Measurements from ENCODE around the gene CHCHD6.

Gene CHCHD6

GRCh38 chr3:126851934-126852333 is 147.9 kb downstream of the CHCHD6 start:
- no peaks in the 10 kb centered on the region for H3K36me3 ChIP-seq (ENCODE audit: insufficient read depth, low read length)
- no peak overlapping the region for H3K4me3 ChIP-seq (ENCODE audit: low read length)
- no peaks in the 10 kb centered on the region for H3K27me3 ChIP-seq (ENCODE audit: insufficient read depth, low read length)
- H2AFZ ChIP-seq (ENCODE audit: low read depth, low read length) = no peak overlapping the region
- peaks cover 15% of the 10 kb centered on the region for H3K4me1 ChIP-seq (ENCODE audit: insufficient read depth, low read length)
- H3K9me3 ChIP-seq (ENCODE audit: low read length) = no peaks in the 10 kb centered on the region

DNA sequence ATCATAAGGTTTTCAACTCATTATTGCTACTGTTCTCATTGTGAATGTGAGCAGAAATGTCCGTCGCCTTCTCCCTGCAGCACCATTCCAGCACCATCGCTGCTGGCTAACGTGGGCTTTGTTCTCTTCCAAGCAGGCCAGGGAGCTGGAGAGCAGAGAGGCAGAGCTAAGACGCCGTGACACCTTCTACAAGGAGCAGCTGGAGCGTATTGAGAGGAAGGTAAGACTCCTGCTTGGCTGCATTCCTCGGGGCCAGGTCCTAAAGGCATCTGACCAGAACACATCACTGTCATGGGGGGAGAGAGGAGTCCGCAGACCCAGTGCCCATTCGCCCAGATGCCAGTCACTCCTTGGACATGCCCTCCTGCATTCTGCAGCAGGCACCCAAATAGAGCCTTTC is 148.5 kb downstream of the CHCHD6 start:
- Histone ChIP-seq H3K27me3 (ENCODE audit: insufficient read depth, low read length) (no peaks in the 10 kb centered on the region), H2AFZ (ENCODE audit: low read depth, low read length) (no peak overlapping the region), H3K36me3 (ENCODE audit: insufficient read depth, low read length) (no peaks in the 10 kb centered on the region), H3K4me1 (ENCODE audit: insufficient read depth, low read length) (peaks cover 15% of the 10 kb centered on the region), H3K4me3 (ENCODE audit: low read length) (no peak overlapping the region), H3K9me3 (ENCODE audit: low read length) (no peaks in the 10 kb centered on the region)

DNA sequence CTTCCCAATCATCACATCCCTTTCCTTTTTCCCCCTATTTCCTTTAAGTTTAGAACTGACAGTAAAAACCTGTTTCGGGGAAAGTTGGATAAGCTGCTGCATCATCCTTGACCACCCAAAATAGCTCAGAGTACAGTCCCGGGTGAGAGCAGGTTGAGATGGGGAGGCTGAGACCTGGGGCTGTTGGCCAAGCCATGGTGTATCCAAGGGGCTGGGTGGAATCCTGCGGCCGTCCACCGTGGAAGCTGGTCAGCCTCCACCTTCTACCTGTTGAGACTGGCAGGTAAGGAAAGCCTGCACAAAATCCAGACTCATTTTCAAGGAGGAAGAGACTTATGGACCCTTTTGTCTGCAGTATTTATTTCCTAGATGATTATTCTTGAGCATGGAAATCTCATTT is 150.6 kb downstream of the CHCHD6 start:
- Histone ChIP-seq H3K36me3 (ENCODE audit: insufficient read depth, low read length) (no peaks in the 10 kb centered on the region), H3K9me3 (ENCODE audit: low read length) (no peaks in the 10 kb centered on the region), H3K4me3 (ENCODE audit: low read length) (no peak overlapping the region), H2AFZ (ENCODE audit: low read depth, low read length) (no peak overlapping the region), H3K27me3 (ENCODE audit: insufficient read depth, low read length) (no peaks in the 10 kb centered on the region), H3K4me1 (ENCODE audit: insufficient read depth, low read length) (peaks cover 15% of the 10 kb centered on the region)

DNA sequence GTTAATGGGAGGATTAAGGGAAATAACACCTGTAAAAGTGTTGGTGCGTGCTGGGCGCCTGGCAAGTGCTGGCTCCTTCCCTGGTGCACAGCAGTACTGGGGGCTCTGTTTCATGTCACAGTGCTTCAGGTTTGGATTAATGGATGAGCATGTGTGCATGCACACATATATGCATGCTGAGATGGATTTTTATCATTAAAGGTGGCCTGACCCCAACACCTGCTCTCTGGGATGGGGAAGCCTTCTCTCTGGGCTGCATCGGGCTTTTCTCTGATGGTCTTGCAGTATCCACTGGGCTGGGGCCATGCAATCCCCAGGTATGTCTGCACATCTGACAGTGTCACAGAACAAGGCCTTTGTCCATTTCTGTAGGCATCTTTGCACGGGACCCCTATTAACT is 151.3 kb downstream of the CHCHD6 start:
- Histone ChIP-seq H3K36me3 (ENCODE audit: insufficient read depth, low read length) (no peaks in the 10 kb centered on the region), H3K9me3 (ENCODE audit: low read length) (no peaks in the 10 kb centered on the region), H2AFZ (ENCODE audit: low read depth, low read length) (no peak overlapping the region), H3K27me3 (ENCODE audit: insufficient read depth, low read length) (no peaks in the 10 kb centered on the region), H3K4me1 (ENCODE audit: insufficient read depth, low read length) (peaks cover 9% of the 10 kb centered on the region), H3K4me3 (ENCODE audit: low read length) (no peak overlapping the region)

GRCh38 chr3:126857928-126858327 is 153.9 kb downstream of the CHCHD6 start:
- Histone ChIP-seq H3K4me1 (ENCODE audit: insufficient read depth, low read length) (no peaks in the 10 kb centered on the region), H2AFZ (ENCODE audit: low read depth, low read length) (no peak overlapping the region), H3K9me3 (ENCODE audit: low read length) (no peaks in the 10 kb centered on the region), H3K4me3 (ENCODE audit: low read length) (no peak overlapping the region), H3K27me3 (ENCODE audit: insufficient read depth, low read length) (no peaks in the 10 kb centered on the region), H3K36me3 (ENCODE audit: insufficient read depth, low read length) (no peaks in the 10 kb centered on the region)

DNA sequence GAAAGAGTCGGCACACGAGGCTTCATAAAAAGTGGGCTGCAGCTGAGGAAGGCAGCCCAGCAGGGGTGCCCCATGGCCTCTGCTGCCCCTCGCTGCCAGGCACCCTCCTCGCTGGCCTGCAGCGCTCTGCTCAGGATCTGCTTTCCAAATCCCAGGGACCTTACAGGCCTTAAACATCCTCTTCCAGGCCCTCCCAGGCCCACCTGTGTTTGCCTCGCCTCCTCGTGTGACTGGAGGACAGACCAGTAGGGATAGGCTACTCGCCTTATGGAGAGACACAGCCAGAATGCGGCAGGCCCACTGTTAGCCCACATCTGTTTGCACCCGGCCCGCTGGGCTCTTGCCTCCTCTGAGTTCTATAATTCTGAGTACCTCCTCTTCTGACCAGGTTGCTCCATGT is 154.4 kb downstream of the CHCHD6 start:
- Histone ChIP-seq H3K36me3 (ENCODE audit: insufficient read depth, low read length) (no peaks in the 10 kb centered on the region), H3K27me3 (ENCODE audit: insufficient read depth, low read length) (no peaks in the 10 kb centered on the region), H2AFZ (ENCODE audit: low read depth, low read length) (no peak overlapping the region), H3K9me3 (ENCODE audit: low read length) (no peaks in the 10 kb centered on the region), H3K4me1 (ENCODE audit: insufficient read depth, low read length) (no peaks in the 10 kb centered on the region), H3K4me3 (ENCODE audit: low read length) (no peak overlapping the region)

DNA sequence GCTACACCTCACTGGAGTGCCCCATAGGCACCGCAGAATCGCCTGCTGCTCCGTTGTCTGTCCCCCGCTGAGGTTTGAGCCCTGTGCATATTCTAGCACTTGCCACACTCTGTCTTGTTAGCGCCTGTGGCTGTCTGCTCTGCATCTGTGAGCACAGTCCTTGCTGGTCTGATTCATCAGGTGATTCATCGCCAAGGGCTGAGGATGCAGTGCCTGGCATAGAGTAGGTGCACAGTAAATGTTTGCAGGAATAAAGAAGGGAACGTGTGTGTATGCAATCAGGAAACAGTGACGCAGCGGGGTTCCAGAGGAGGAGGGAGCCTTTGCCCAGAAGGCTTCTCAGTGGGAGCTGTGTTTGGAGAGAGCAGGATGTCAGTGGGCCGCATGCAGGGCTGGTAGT is 154.8 kb downstream of the CHCHD6 start:
- Histone ChIP-seq H3K36me3 (ENCODE audit: insufficient read depth, low read length) (no peaks in the 10 kb centered on the region), H2AFZ (ENCODE audit: low read depth, low read length) (no peak overlapping the region), H3K9me3 (ENCODE audit: low read length) (peaks cover 4% of the 10 kb centered on the region), H3K4me3 (ENCODE audit: low read length) (no peak overlapping the region), H3K4me1 (ENCODE audit: insufficient read depth, low read length) (no peaks in the 10 kb centered on the region), H3K27me3 (ENCODE audit: insufficient read depth, low read length) (no peaks in the 10 kb centered on the region)

DNA sequence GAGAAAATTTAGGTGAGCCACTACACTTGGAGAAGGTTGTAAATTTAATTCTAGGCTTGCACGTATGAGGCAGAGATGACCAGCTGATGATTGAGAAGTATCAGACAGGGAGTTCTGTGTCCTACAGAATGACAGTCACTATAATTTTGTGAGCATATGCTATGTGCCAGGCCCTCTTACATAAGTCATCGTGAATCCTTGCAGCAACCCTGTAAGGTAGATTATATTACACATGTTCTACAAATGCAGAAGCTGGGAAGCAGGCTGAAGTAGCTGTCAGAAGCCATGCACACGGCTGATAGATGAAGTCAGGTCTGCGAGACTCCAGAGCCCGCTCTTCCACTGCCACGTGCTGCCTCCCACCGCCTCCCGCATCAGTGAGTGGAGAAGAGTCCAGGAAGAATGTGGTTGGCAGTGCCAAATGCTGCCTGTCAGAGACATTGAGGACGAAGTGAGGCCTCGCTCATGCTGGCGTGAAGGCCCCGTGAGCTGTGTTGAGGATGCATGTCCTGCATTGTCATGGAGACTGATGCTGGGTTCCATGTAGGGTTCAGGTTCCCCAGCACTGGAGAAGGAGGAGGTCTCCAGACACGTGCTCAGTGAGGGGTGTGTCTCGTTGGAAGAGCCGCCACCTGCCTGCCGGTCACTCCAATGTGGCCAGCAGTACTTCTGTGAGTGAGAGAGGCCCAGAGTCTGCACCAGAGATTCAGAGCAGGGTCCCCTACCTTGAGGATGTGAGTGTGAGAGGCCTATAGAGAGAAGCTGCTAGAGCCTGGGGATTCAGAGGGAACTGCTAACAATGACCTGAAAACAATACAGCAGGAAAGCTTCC is 155.6 kb downstream of the CHCHD6 start:
- H3K4me3 ChIP-seq (ENCODE audit: low read length) = no peak overlapping the region
- H3K4me1 ChIP-seq (ENCODE audit: insufficient read depth, low read length) = no peaks in the 10 kb centered on the region
- H3K9me3 ChIP-seq (ENCODE audit: low read length) = peaks cover 7% of the 10 kb centered on the region
- no peaks in the 10 kb centered on the region for H3K36me3 ChIP-seq (ENCODE audit: insufficient read depth, low read length)
- no peaks in the 10 kb centered on the region for H3K27me3 ChIP-seq (ENCODE audit: insufficient read depth, low read length)
- no peak overlapping the region for H2AFZ ChIP-seq (ENCODE audit: low read depth, low read length)

DNA sequence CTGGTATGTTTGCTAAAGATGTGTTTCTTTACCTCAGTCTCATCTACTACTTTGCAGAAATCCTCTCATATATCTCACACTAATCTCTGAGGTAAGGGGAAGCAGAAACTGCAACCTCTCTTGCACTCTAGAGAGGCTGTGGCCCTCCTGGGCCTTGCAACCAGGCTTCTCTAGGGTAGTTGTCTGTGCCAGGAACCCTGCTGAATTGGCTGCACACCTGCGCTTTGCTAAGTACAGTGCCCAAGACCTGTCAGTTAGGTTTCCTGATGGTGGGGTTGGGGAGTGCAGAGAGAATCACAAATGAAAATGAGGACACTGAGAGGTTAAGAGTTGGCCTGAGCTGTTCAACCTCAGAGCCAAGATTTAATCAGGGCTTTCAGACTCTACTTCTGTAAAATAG is 161.7 kb downstream of the CHCHD6 start:
- H3K9me3 ChIP-seq (ENCODE audit: low read length) = peaks cover 9% of the 10 kb centered on the region
- no peak overlapping the region for H3K4me3 ChIP-seq (ENCODE audit: low read length)
- H3K27me3 ChIP-seq (ENCODE audit: insufficient read depth, low read length) = no peaks in the 10 kb centered on the region
- peaks cover 8% of the 10 kb centered on the region for H3K4me1 ChIP-seq (ENCODE audit: insufficient read depth, low read length)
- H2AFZ ChIP-seq (ENCODE audit: low read depth, low read length) = no peak overlapping the region
- H3K36me3 ChIP-seq (ENCODE audit: insufficient read depth, low read length) = no peaks in the 10 kb centered on the region

- H3K36me3 ChIP-seq (ENCODE audit: insufficient read depth, low read length) = no peaks in the 10 kb centered on the region
- H3K9me3 ChIP-seq (ENCODE audit: low read length) = peaks cover 9% of the 10 kb centered on the region
- peaks cover 8% of the 10 kb centered on the region for H3K4me1 ChIP-seq (ENCODE audit: insufficient read depth, low read length)
- H3K27me3 ChIP-seq (ENCODE audit: insufficient read depth, low read length) = no peaks in the 10 kb centered on the region
- H3K4me3 ChIP-seq (ENCODE audit: low read length) = no peak overlapping the region
- no peak overlapping the region for H2AFZ ChIP-seq (ENCODE audit: low read depth, low read length)
These were observed 162.2 kb downstream of the CHCHD6 start for GRCh38 chr3:126866175-126866759.

- H3K36me3 ChIP-seq (ENCODE audit: insufficient read depth, low read length) = no peaks in the 10 kb centered on the region
- no peaks in the 10 kb centered on the region for H3K27me3 ChIP-seq (ENCODE audit: insufficient read depth, low read length)
- H3K4me1 ChIP-seq (ENCODE audit: insufficient read depth, low read length) = peaks cover 8% of the 10 kb centered on the region
- H3K9me3 ChIP-seq (ENCODE audit: low read length) = peaks cover 9% of the 10 kb centered on the region
- no peak overlapping the region for H2AFZ ChIP-seq (ENCODE audit: low read depth, low read length)
- no peak overlapping the region for H3K4me3 ChIP-seq (ENCODE audit: low read length)
These were observed 163.3 kb downstream of the CHCHD6 start for GRCh38 chr3:126867190-126867862.

DNA sequence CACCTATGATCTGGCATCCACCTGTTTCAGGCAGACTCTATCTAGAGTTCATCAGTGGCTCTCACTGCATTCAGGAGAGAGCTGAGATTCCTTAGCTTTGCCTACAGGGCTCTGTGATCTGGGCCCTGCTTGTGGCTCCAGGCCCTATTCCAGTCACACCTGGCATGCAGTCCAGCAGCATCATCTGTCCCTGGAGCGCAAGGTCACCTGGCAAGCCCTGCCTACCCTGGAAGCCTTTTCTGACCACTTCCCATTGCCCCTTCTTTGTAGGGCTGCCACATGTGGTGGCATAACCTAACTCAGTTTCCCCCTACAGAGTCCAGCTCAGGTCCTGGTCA is 163.8 kb downstream of the CHCHD6 start:
- H3K4me3 ChIP-seq (ENCODE audit: low read length) = no peak overlapping the region
- H2AFZ ChIP-seq (ENCODE audit: low read depth, low read length) = no peak overlapping the region
- peaks cover 9% of the 10 kb centered on the region for H3K9me3 ChIP-seq (ENCODE audit: low read length)
- H3K27me3 ChIP-seq (ENCODE audit: insufficient read depth, low read length) = no peaks in the 10 kb centered on the region
- H3K4me1 ChIP-seq (ENCODE audit: insufficient read depth, low read length) = peaks cover 8% of the 10 kb centered on the region
- H3K36me3 ChIP-seq (ENCODE audit: insufficient read depth, low read length) = no peaks in the 10 kb centered on the region

- H3K27me3 ChIP-seq (ENCODE audit: insufficient read depth, low read length) = no peaks in the 10 kb centered on the region
- H3K9me3 ChIP-seq (ENCODE audit: low read length) = no peaks in the 10 kb centered on the region
These were observed 166.7 kb downstream of the CHCHD6 start for GRCh38 chr3:126870608-126871210.

More at GRCh38 chr3:126870608-126871210, 166.7 kb downstream of the CHCHD6 start:
- no peak overlapping the region for H3K4me3 ChIP-seq (ENCODE audit: low read length)
- H2AFZ ChIP-seq (ENCODE audit: low read depth, low read length) = no peak overlapping the region
- peaks cover 8% of the 10 kb centered on the region for H3K4me1 ChIP-seq (ENCODE audit: insufficient read depth, low read length)
- H3K36me3 ChIP-seq (ENCODE audit: insufficient read depth, low read length) = peaks cover 2% of the 10 kb centered on the region

Data from neuron (in vitro differentiated cells).